Osteoblast (primary cell): ENCODE measurements around the gene NFATC1. TPM values are rescaled to one million over a fixed set of nuclear protein-coding genes. Genes with fewer than 3 reads are reported as not detected.

Experiments
- DNase-seq: peaks from one replicate; pipeline ENCODE4 v3.0.0; 2011; ENCODE audit warnings: low spot score, mixed read lengths; ENCODE audit not compliant: insufficient read length; ENCODE audit errors: missing footprints
- H2AFZ ChIP-seq: 2 replicates; pipeline ENCODE4 v1.6.0; 2011; ENCODE audit warnings: mild to moderate bottlenecking, low read length
- H3K27ac ChIP-seq: 2 replicates; pipeline ENCODE4 v1.5.1; 2011; ENCODE audit warnings: mild to moderate bottlenecking, low read depth, low read length, moderate library complexity
- H3K27me3 ChIP-seq: 2 replicates; pipeline ENCODE4 v1.6.0; 2012; ENCODE audit warnings: mild to moderate bottlenecking, control low read depth, inconsistent platforms, low read length, moderate library complexity; ENCODE audit not compliant: insufficient read depth
- H3K36me3 ChIP-seq: 2 replicates; pipeline ENCODE4 v1.5.1; 2011; ENCODE audit warnings: mild to moderate bottlenecking, low read length, control low read depth, moderate library complexity; ENCODE audit not compliant: insufficient read depth
- H3K4me1 ChIP-seq: 2 replicates; pipeline ENCODE4 v1.5.1; 2011; ENCODE audit warnings: mild to moderate bottlenecking, low read length, control low read depth, moderate library complexity; ENCODE audit not compliant: insufficient read depth
- H3K4me2 ChIP-seq: 2 replicates; pipeline ENCODE4 v1.6.0; 2011; ENCODE audit warnings: mild to moderate bottlenecking, low read length; ENCODE audit not compliant: insufficient read depth
- H3K4me3 ChIP-seq: fragments of 200-600 bp; sonication (generic); 3 replicates; pipeline ENCODE4 v1.5.1; 2012; ENCODE audit warnings: mild to moderate bottlenecking, low read length, inconsistent platforms; ENCODE audit not compliant: insufficient read depth
- H3K79me2 ChIP-seq: 2 replicates; pipeline ENCODE4 v1.6.0; 2012; ENCODE audit warnings: mild to moderate bottlenecking, low read length, control low read depth, inconsistent platforms; ENCODE audit not compliant: insufficient read depth
- H3K9me3 ChIP-seq: 2 replicates; pipeline ENCODE4 v1.5.1; 2011; ENCODE audit warnings: low read depth, low read length, control low read depth
- H4K20me1 ChIP-seq: 2 replicates; pipeline ENCODE4 v1.6.0; 2012; ENCODE audit warnings: mild to moderate bottlenecking, low read length, control low read depth; ENCODE audit not compliant: insufficient read depth
- total RNA-seq: library from RNA; depleted of rRNA; stranded (reverse); fragments of >200 nt; gene quantifications from 2 replicates; pipeline ENCODE4 v1.2.3, GENCODE V29; 2012
- TF ChIP-seq, protein P1 (sequence below): IDR thresholded peaks from 2 replicates; pipeline ENCODE4 v1.5.1; 2011; ENCODE audit warnings: mild to moderate bottlenecking, low read depth, low read length, moderate library complexity; ENCODE audit errors: extremely low read depth

The NFATC1 gene
- 5.3 and 6.2 TPM in 2 replicates for total RNA-seq

DNA sequence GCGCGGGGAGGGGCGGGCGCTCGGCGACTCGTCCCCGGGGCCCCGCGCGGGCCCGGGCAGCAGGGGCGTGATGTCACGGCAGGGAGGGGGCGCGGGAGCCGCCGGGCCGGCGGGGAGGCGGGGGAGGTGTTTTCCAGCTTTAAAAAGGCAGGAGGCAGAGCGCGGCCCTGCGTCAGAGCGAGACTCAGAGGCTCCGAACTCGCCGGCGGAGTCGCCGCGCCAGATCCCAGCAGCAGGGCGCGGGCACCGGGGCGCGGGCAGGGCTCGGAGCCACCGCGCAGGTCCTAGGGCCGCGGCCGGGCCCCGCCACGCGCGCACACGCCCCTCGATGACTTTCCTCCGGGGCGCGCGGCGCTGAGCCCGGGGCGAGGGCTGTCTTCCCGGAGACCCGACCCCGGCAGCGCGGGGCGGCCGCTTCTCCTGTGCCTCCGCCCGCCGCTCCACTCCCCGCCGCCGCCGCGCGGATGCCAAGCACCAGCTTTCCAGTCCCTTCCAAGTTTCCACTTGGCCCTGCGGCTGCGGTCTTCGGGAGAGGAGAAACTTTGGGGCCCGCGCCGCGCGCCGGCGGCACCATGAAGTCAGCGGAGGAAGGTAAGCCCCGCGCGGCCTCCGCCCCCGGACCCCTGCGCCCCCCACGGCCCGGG lies at the start of gene NFATC1:
Gene NFATC1 (plus strand): TSS at position 170 of the 644 bp plus-strand sequence. CDS start 295 bp downstream, at position 465.
- H3K4me2 ChIP-seq, result peak within 1 kb of the TSS; percentile 76
- H3K4me1 ChIP-seq, result peaks cover 3% of the 10 kb centered on the region
- H3K9me3 ChIP-seq, result no peaks in the 10 kb centered on the region
- TF ChIP-seq, protein P1, sequence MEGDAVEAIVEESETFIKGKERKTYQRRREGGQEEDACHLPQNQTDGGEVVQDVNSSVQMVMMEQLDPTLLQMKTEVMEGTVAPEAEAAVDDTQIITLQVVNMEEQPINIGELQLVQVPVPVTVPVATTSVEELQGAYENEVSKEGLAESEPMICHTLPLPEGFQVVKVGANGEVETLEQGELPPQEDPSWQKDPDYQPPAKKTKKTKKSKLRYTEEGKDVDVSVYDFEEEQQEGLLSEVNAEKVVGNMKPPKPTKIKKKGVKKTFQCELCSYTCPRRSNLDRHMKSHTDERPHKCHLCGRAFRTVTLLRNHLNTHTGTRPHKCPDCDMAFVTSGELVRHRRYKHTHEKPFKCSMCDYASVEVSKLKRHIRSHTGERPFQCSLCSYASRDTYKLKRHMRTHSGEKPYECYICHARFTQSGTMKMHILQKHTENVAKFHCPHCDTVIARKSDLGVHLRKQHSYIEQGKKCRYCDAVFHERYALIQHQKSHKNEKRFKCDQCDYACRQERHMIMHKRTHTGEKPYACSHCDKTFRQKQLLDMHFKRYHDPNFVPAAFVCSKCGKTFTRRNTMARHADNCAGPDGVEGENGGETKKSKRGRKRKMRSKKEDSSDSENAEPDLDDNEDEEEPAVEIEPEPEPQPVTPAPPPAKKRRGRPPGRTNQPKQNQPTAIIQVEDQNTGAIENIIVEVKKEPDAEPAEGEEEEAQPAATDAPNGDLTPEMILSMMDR, result no peak
- H3K27ac ChIP-seq, result peak within 1 kb of the TSS; percentile 28
- H2AFZ ChIP-seq, result peak within 1 kb of the TSS; percentile 47
- peak within 1 kb of the TSS; percentile 71 for H3K4me3 ChIP-seq
- no peaks in the 10 kb centered on the region for H3K36me3 ChIP-seq
- no peaks in the 10 kb centered on the region for H3K79me2 ChIP-seq
- H4K20me1 ChIP-seq, result no peaks in the 10 kb centered on the region
- DNase-seq, result peak; percentile 97
- H3K27me3 ChIP-seq, result peaks cover 18% of the 10 kb centered on the region

DNA sequence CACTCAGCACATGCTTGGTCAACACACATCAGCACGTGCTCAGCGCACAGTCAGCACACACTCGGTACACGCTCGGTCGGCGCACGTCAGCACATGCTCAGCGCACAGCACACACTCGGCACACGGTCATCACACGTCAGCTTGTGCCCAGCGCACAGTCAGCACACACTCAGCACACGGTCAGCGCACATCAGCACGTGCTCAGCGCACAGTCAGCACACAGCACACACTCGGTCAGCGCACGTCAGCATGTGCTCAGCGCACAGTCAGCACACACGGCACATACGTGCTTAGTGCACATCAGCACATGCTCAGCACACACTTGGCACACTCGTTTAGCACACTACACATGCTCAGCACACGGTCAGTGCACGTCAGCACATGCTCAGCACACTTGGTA lies 49.7 kb upstream of the NFATC1 start:
- DNase-seq, result no peak
- H3K4me1 ChIP-seq, result no peaks in the 10 kb centered on the region
- no peaks in the 10 kb centered on the region for H4K20me1 ChIP-seq
- H3K4me2 ChIP-seq, result no peak overlapping the region
- no peak overlapping the region for H2AFZ ChIP-seq
- TF ChIP-seq, protein P1, result no peak
- no peak overlapping the region for H3K27ac ChIP-seq
- H3K36me3 ChIP-seq, result peaks cover 24% of the 10 kb centered on the region
- H3K79me2 ChIP-seq, result no peaks in the 10 kb centered on the region
- H3K27me3 ChIP-seq, result no peaks in the 10 kb centered on the region
- no peak overlapping the region for H3K4me3 ChIP-seq
- no peaks in the 10 kb centered on the region for H3K9me3 ChIP-seq

- Histone ChIP-seq H3K27ac (no peak overlapping the region), H3K4me1 (no peaks in the 10 kb centered on the region), H3K27me3 (no peaks in the 10 kb centered on the region), H3K9me3 (no peaks in the 10 kb centered on the region), H3K79me2 (no peaks in the 10 kb centered on the region), H3K4me2 (no peak overlapping the region), H4K20me1 (no peaks in the 10 kb centered on the region), H3K36me3 (peaks cover 24% of the 10 kb centered on the region), H2AFZ (no peak overlapping the region), H3K4me3 (no peak overlapping the region)
- TF ChIP-seq, protein P1, result no peak
- peak; percentile 96 for DNase-seq
Measured at GRCh38 chr18:79348066-79348465, 47.7 kb upstream of the NFATC1 start.

GRCh38 chr18:79352432-79352831 lies 43.3 kb upstream of the NFATC1 start:
- H3K27me3 ChIP-seq, result no peaks in the 10 kb centered on the region
- H3K27ac ChIP-seq, result no peak overlapping the region
- no peak overlapping the region for H3K4me3 ChIP-seq
- H2AFZ ChIP-seq, result no peak overlapping the region
- no peak overlapping the region for H3K4me2 ChIP-seq
- DNase-seq, result no peak
- H3K9me3 ChIP-seq, result no peaks in the 10 kb centered on the region
- no peaks in the 10 kb centered on the region for H3K79me2 ChIP-seq
- H3K36me3 ChIP-seq, result peaks cover under 1% of the 10 kb centered on the region
- H4K20me1 ChIP-seq, result no peaks in the 10 kb centered on the region
- TF ChIP-seq, protein P1, result no peak
- no peaks in the 10 kb centered on the region for H3K4me1 ChIP-seq
